Measurements from ENCODE around the gene R3HDM2. TPM values are rescaled to one million over a fixed set of nuclear protein-coding genes. Genes with fewer than 3 reads are reported as not detected.
"Not testable (repeated sequence)": the region's sequence is repeated elsewhere in the genome, so short reads cannot be mapped to it uniquely, and the experiment has no call there.

R3HDM2 gene
- total and polyA plus RNA-seq, 4 donors, result 18.1 to 60.7 (median 30.6) TPM

GRCh38 chr12:57430112-57430930 is 522 bp downstream of the R3HDM2 start:
- Histone ChIP-seq H3K27me3 (ENCODE audit: control insufficient read depth in 3 of 3, insufficient read depth in 3 of 3, low read length in 2 of 3) (no peaks in the 10 kb centered on the region), H3K9ac (ENCODE audit: insufficient read depth in 1 of 2, low read length in 2 of 2) (peak overlapping the region; percentile 68 to 92), H3K4me1 (ENCODE audit: control insufficient read depth in 5 of 5, insufficient read depth in 5 of 5, low read length in 5 of 5) (peaks cover 2 to 17% (median 5%) of the 10 kb centered on the region in 5 donors), H3K27ac (ENCODE audit: low read depth in 1 of 2, low read length in 1 of 2) (peak overlapping the region; percentile 87 to 91), H3K9me3 (ENCODE audit: control insufficient read depth in 4 of 4, insufficient read depth in 3 of 4, low read length in 3 of 4) (no peaks in the 10 kb centered on the region), H3K4me3 (peak overlapping the region; percentile 69), H3K36me3 (ENCODE audit: control insufficient read depth in 4 of 4, insufficient read depth in 4 of 4, low read length in 4 of 4) (peaks cover 0 to 3% (median 0%) of the 10 kb centered on the region in 4 donors)
- peak in 2 of 3 donors; percentile 52 to 69 for DNase-seq
- WGBS, 2 donors, result 0 to 1% methylated on average over 51 to 74 of the region's 74 CpGs
- ATAC-seq (ENCODE audit: insufficient read depth, low FRiP score), result peak; percentile 85
- no peak for TF ChIP-seq CTCF (IDR thresholded peaks at IDR 0.05; ENCODE audit: control extremely low read depth, extremely low read depth)

- H3K9me3 ChIP-seq (ENCODE audit: control insufficient read depth in 4 of 4, insufficient read depth in 3 of 4, low read length in 3 of 4), result no peaks in the 10 kb centered on the region
- H3K27me3 ChIP-seq (ENCODE audit: control insufficient read depth in 3 of 3, insufficient read depth in 3 of 3, low read length in 2 of 3), result no peaks in the 10 kb centered on the region
- peak overlapping the region; percentile 69 for H3K4me3 ChIP-seq
- no peak for TF ChIP-seq CTCF (IDR thresholded peaks at IDR 0.05; ENCODE audit: control extremely low read depth, extremely low read depth)
- ATAC-seq (ENCODE audit: insufficient read depth, low FRiP score) (no peak), DNase-seq (no peak)
- peak overlapping the region; percentile 87 to 91 for H3K27ac ChIP-seq (ENCODE audit: low read depth in 1 of 2, low read length in 1 of 2)
- H3K36me3 ChIP-seq (ENCODE audit: control insufficient read depth in 4 of 4, insufficient read depth in 4 of 4, low read length in 4 of 4), result peaks cover 0 to 3% (median under 1%) of the 10 kb centered on the region in 4 donors
- peaks cover 2 to 14% (median 5%) of the 10 kb centered on the region in 5 donors for H3K4me1 ChIP-seq (ENCODE audit: control insufficient read depth in 5 of 5, insufficient read depth in 5 of 5, low read length in 5 of 5)
- H3K9ac ChIP-seq (ENCODE audit: insufficient read depth in 1 of 2, low read length in 2 of 2), result peak overlapping the region; percentile 68 to 92
- WGBS, 2 donors, result 30 to 38% methylated on average over 9 of the region's 9 CpGs
These were observed 1.3 kb downstream of the R3HDM2 start for GRCh38 chr12:57429473-57430111.

GRCh38 chr12:57428965-57429364 is 1.9 kb downstream of the R3HDM2 start:
- no peak for DNase-seq
- Histone ChIP-seq H3K27ac (ENCODE audit: low read depth in 1 of 2, low read length in 1 of 2) (no peak overlapping the region), H3K4me3 (no peak overlapping the region), H3K9me3 (ENCODE audit: control insufficient read depth in 4 of 4, insufficient read depth in 3 of 4, low read length in 3 of 4) (no peaks in the 10 kb centered on the region), H3K4me1 (ENCODE audit: control insufficient read depth in 5 of 5, insufficient read depth in 5 of 5, low read length in 5 of 5) (peaks cover 2 to 14% (median 5%) of the 10 kb centered on the region in 5 donors), H3K9ac (ENCODE audit: insufficient read depth in 1 of 2, low read length in 2 of 2) (no peak overlapping the region), H3K27me3 (ENCODE audit: control insufficient read depth in 3 of 3, insufficient read depth in 3 of 3, low read length in 2 of 3) (no peaks in the 10 kb centered on the region), H3K36me3 (ENCODE audit: control insufficient read depth in 4 of 4, insufficient read depth in 4 of 4, low read length in 4 of 4) (peaks cover 0 to 3% (median under 1%) of the 10 kb centered on the region in 4 donors)
- TF ChIP-seq CTCF (IDR thresholded peaks at IDR 0.05; ENCODE audit: control extremely low read depth, extremely low read depth), result no peak
- 75 to 91% methylated on average over 6 of the region's 6 CpGs for WGBS, 2 donors
- ATAC-seq (ENCODE audit: insufficient read depth, low FRiP score), result no peak

GRCh38 chr12:57426948-57427347 is 3.9 kb downstream of the R3HDM2 start:
- not testable (repeated sequence) for H3K4me3 ChIP-seq; H3K9ac ChIP-seq (ENCODE audit: insufficient read depth in 1 of 2, low read length in 2 of 2); DNase-seq; H3K9me3 ChIP-seq (ENCODE audit: control insufficient read depth in 4 of 4, insufficient read depth in 3 of 4, low read length in 3 of 4); H3K27ac ChIP-seq (ENCODE audit: low read depth in 1 of 2, low read length in 1 of 2); H3K27me3 ChIP-seq (ENCODE audit: control insufficient read depth in 3 of 3, insufficient read depth in 3 of 3, low read length in 2 of 3); ATAC-seq (ENCODE audit: insufficient read depth, low FRiP score); H3K36me3 ChIP-seq (ENCODE audit: control insufficient read depth in 4 of 4, insufficient read depth in 4 of 4, low read length in 4 of 4)
- peaks cover 2 to 14% (median 5%) of the 10 kb centered on the region in 5 donors for H3K4me1 ChIP-seq (ENCODE audit: control insufficient read depth in 5 of 5, insufficient read depth in 5 of 5, low read length in 5 of 5)
- WGBS, 2 donors, result 93 to 95% methylated on average over 10 of the region's 10 CpGs

Measured in lung (tissue), 12 donors.